NCI-H128 (cell line): ENCODE measurements around the gene MRAS.

ENCODE experiments used
- DNase-seq: peaks from one replicate; lab custom pipeline; 2025; ENCODE audit not compliant: unreplicated experiment; lab: John Stamatoyannopoulos, UW

MRAS gene

DNA sequence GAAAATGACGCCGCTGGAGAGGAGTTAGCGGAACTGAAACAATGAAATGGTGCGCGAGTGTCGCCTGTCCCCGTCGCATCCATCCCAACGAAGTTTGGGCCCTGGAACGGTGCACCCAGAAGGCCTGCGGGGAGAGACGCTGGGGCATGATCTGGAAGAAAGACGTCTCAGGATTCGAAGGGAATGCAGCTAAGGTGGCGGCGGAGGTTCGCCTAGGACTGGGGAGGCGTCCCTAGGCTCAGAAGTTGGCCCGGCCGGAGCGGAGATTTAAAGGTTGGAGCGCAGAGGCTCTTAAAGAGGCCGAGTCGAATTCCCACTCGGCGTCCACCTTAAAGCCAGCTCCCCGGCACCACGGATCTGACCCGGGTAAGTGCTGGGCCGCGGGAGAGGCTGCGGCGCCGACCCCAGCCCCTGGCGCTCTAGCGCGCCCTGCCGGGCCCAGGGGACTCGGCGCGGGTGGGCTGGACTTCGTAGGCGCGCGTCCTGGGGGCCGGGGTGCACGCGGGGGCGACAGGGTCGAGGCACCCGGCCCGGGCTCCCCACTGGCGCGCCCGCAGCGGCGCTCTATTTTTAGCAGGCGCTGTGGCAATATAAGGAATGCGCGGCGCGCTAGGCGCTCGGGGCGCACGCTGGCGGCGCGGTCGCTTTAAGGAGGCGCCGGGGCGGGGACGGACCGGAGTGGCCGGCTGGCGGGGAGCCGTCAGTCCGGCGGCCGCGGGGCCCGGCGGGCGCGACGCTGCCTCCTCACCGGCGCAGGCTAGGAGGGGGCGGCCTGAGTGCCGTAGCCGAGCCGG is at the start of gene MRAS:
Gene MRAS, plus strand, starts transcription at position 620 of the 794 bp plus-strand sequence. CDS start 24,305 bp downstream, outside the sequence.
- DNase-seq, result peak; percentile 52

DNA sequence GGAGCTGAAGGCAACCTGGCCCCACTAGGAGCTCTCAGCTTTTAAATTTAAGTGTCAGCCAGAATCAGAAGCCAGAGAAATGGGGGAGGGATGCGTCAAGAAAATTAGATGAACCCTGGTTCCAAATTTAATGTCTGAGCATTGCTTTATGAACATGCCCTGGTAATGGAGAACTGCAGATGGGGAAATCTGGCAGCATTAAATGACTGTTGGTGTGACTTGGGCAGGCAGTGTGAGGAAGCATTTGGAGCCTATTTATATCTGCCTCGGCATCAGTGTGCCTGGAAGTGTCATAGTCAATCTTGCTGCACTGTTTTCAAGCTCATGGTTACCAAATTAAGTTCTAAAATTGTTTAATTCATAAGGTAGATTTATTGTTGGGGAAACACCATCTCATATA is 47.7 kb upstream of the MRAS start:
- DNase-seq, result no peak

DNA sequence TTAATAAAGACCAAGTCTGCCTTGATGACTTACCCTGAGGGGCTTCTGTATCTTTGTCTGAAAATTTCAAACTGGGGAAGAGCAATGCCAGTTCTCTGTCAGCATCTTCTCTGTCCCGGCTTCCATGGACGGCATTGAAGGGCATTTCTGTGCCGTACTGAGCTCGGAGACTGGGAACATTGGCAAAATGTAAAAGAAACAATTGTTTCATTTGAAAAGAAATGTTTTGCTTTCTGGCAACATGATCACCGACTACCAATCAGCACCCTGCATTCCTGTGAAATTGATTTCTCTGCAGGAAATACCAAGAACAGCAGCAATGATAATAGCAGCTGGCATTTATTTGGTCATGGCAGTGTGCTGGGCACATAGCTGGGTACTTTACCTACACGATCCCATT is 44.9 kb upstream of the MRAS start:
- no peak for DNase-seq

DNA sequence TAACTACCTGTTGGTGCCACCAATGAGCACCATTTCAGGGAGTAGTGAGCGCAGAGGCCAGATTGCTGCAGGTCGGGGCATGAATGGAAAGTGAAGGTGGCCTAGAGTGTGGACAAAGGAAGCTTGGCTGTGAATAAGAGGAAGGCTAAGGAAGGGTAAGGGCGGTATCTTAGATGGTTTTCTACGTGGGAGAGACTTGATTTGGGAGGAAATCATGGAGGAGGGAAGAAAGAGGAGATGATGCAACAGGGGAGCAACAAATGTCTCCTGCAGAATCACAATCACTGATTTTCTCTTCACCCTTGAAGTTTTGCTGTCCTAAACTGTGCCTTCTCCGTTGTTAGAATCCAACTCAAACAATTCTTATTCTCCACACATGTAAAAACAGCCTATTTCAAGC is 40.5 kb upstream of the MRAS start:
- no peak for DNase-seq

DNA sequence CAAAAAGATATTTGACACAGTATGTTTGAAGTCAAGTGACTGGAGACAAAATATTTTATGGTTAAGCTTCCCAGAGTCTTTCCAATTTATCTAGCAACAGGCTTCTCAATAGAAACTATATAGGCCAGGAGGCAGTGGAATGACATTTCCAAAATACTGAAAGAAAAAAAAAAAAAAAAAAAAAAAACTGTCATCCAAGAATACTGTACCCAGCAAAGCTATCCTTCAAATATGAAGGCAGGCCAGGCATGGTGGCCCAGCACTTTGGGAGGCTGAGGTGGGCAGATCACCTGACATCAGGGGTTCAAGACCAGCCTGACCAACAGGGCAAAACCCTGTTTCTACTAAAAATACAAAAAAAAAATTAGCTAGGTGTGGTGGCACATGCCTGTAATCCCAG is 39.6 kb upstream of the MRAS start:
- no peak for DNase-seq

DNA sequence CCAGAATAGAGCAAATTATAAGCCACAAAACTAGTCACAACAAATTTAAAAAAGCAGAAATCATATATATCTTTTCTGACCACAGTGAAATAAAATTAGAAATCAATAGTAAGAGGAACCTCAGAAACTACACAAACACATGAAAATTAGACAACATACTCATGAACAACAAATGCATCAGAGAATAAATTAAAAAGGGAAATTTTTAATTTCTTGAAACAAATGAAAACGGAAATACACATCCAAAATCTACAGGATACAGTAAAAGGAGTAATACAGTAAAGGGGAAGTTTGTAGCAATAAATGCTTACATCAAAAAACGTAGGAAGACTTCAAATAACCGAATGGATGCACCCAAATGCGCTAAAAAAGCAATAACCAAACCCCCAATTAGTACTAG is 37.9 kb upstream of the MRAS start:
- DNase-seq, result no peak

DNA sequence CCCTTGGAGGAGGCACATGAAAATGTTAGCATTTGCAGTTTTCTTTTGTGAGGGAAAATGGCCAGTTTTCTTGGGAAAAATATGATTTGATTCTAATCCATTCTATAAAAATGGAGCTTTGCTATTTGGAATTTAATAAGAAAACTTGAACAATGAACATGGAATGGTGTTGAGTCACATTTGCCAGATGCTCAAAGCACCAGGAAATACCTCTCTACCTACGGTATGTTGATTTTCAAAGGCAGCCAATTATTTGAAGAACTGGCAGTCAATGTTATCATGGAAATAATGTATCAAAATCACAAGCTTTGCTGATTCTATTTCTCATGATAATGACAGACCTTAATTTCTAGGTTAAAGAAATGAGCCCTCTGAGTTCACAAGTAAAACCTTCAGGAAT is 33.6 kb upstream of the MRAS start:
- no peak for DNase-seq

DNA sequence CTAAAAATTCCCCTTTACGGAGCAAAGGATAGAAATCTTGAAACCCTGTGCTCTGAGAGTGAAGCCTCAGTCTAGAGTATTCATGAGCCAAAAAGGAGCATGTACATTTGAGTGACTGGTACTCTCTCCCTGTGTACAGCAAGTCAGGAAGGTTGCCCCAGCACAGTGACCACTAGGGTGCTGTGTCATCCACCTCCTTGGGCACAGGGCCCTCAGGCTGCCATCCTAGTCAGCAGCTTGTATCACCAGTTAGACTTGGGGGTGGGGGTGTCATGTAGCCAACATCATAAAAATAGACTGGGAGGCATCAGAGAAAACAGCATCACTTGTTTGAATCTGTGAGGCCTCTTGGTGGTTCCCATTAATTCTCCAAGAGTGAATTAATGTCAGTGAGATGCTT is 30.7 kb upstream of the MRAS start:
- no peak for DNase-seq

DNA sequence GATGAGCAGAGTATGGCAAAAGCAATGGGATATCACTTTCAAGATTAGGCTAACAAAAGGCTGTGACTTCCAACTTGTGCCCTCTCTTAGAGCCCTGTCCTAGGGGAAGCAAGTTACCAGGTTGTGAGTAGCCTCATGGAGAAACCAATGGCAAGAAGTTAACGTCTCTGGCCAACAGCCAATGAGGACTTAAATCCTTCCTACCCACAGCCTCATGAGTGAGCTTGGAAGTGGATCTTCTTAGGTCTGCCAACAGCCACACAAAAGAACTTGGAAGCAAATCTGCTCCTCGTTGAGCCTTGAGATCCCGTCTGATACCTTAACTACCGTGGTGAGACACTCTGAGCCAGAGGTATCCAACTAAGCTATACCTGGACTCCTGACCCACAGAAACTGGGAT is 24.4 kb upstream of the MRAS start:
- no peak for DNase-seq

DNA sequence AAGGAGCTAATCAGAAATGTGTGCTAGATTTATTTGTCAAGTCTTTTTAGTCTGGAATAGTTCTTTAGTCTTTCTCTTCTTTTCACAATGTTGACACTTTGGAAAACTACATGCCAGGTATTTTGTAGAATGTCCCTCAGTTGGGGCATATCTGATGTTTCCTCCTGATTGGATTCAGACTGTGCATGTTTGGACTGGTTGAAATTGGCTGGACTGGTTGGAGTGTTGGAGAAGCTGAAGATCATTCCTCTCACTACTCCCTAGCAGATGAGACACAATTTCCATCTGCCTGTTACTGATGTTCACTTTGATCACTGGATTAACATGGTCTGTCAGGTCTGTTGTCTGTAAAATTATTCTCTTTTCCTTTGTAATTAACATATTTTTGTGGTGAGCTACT is 22.4 kb upstream of the MRAS start:
- DNase-seq, result no peak

DNA sequence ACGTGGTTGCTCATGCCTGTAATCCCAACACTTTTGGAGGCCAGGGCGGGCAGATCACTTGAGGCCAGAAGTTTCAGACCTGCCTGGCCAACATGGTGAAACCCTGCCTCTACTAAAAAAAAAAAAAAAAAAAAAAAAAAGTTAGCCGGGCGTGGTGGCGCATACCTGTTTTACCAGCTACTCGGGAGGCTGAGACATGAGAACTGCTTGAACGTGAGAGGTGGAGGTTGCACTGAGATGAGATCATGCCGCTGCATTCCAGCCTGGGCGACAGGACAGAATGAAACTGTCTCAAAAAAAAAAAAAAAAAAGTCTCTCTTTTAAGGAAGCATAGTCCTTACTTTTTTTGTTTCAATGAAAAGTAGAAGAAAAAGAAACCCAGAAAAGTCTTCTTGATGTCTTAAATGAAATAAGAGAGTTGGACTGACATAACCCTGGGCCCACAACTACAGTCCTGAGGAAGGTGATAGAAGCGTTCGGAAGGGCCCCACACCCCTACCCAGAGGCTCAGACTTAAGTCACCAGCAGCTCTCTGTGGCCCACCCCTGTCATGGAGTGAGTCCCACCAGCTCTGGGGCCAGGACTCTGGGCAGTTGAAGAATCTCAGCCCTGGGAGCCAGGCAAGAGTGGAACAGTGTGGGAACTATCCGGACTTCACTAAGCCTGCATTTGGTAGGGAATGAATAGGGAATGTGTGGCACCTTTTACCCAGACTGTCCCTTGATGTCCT is 21.3 kb upstream of the MRAS start:
- DNase-seq, result no peak

DNA sequence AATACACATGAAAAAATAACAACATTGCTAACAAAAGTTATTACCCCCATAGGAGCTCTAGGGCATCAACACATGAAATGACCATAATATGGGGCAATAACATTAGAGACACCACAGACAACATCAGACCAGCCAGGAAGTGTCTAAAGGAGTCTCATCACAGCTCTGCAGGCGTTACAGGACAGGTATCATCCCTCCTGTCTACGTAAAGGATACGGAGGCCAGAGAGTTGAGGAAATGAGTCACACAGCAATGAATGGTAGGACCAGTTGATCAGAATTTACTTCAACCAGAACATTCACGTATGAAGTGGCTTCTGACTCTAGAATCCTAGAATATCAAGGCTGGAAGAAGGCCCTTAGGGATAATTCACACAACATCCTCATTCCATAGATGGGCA is 20.5 kb upstream of the MRAS start:
- DNase-seq, result no peak

DNA sequence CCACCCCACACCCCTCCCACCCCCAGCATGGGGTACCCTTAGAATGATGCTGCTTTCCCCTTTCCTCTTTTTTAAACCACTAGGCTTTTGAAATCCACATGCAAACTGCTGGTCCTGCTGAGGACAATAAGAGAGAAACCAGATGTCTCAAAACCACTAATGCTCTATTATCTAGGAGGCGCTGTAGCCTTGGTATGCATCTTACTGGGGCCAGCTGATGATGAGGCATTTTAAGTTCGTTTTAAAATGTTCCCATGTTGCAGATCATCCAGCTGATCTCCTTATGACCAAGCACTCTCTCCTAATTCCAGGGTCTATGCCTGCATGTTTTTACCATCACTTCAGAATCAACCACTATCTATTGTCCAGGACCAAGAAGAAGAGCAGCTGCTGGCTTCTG is 20.0 kb upstream of the MRAS start:
- no peak for DNase-seq

DNA sequence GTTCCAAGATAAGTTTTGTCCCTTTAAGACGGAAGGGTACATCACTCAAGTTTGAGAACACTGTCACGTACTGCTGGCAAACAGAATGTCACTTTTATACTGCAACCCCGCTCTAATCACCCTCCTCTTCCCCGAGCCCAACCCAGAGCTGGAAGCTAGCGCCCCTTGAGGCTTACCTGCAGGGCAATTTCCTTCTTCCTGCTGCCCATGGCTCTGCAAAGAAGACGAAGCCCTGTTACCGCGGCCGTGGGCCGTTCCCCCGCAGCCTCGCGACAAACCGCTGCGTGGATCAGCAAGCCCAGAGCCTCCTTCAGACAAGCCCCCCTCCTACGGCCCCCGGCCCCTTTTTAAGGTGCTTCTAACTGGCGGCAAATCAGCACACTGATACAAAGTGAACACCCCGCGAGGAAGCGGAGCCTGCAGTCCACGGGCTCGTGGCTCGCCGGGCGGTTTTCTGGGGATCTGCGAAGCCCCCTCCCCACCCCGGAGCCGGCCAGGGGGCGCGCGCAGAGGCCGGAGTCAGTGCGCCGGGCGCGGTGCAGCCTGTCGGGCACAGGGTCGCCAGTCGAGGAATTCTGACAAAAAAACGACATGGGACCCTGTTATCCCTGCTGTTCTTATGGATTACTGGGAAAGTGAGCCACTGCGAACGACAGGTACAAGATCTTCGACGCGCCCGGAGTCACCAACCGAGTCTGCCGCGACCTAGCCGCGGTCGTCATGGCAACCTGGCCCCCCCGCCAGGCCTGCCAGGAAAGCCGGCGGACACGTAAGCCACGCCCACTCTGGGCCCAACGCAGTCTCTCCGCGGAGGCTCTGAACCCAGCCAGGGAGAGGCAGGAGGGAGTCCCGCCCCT is 19.0 kb upstream of the MRAS start, which contains the start of gene NME9:
Gene NME9, minus strand, starts transcription at position 725 of the 857 bp plus-strand sequence. Its CDS starts 516 bp downstream, at position 209.
- DNase-seq, result peak; percentile 94

DNA sequence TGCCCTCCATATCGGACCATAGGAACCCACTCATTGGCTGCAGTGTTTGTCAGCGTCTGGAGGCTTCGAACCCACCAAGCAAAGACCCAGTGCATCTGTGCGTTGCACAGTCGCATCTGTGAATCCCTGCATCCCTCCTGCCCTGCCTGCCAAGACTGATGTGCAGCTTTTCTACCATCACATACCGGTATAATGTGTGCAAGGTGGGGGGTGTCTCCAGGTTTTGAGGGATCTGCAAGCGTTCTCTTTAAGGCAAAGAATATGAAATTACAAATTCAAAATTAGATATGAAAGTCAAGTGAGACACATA is 18.4 kb upstream of the MRAS start:
- no peak for DNase-seq

DNA sequence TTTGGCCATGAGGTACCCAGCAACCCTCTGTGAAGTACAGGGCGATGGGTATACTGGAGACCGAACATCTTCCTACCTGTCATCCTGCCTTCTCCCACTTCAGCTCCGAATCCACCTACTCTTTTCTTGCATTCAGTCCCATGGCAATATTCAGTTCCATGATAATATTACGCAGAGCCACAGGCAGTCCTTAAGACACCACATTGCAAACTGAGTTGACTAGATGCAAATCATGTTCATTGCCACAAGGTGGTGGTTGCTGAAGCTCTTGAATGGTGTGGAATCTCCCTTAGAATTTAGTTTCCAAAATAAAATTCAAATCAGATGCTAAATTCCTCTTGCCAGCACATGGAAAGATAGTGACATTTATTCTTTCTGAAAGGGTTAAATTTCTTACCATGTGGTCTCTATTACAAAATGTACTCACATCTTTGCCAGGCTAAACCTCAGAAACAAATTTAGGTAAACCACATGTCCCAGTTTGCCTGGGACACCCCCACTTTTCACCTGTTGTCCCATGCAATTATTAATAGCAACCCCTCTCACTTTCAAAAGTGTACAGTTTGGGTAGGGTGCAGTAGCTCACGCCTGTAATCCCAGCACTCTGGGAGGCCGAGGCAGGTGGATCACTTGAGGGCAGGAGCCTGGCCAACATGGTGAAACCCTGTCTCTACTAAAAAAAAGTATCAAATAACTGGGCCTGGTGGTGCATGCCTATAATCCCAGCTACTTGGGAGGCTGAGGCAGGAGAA is 17.1 kb upstream of the MRAS start:
- no peak for DNase-seq

DNA sequence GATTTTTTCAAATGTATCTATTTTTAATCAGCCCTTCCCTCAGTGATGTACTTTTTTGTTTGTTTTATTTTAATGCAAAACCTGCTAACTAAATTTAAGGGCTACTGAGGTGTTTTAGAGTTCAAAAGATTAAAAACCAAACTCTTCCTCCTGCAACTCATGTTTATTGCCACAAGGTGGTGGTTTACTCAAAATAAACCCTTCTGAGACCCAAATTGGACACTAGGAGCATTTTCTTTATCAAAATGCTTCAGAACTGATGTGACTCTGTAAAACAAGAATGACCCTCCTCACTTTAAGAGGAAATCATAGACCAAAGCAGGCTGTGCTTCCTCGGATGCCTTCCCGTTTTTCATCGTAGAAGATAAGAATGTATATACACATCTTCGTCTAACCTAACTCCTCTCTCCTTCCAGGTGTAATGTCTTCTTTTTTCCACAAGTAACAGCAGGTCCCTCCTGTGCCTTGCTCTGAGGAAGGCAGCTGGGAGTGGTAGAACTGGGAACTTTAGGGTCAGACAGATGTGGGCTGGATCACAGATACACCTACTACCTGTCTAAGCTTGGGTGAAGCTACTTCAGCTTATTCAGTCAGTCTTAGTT is 15.8 kb upstream of the MRAS start:
- no peak for DNase-seq

DNA sequence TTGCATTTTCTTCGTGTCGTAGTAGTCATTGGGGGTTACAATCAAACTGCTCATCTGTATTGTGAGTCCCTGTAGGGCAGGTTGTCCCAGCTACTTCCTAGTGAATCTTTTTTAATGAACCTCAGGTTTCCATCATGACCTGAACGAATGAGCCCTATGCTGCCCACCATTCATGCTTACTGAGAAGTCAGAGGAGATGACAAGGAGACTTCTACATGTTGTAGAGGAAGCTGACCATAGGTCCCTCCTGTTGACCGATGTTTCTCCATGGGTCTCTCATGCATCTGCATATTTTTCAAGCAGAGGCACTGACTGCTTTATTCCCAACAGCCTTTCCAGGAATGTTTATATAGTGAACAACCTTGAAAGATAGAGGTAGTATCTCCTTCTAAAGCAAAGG is 13.8 kb upstream of the MRAS start:
- DNase-seq, result no peak

DNA sequence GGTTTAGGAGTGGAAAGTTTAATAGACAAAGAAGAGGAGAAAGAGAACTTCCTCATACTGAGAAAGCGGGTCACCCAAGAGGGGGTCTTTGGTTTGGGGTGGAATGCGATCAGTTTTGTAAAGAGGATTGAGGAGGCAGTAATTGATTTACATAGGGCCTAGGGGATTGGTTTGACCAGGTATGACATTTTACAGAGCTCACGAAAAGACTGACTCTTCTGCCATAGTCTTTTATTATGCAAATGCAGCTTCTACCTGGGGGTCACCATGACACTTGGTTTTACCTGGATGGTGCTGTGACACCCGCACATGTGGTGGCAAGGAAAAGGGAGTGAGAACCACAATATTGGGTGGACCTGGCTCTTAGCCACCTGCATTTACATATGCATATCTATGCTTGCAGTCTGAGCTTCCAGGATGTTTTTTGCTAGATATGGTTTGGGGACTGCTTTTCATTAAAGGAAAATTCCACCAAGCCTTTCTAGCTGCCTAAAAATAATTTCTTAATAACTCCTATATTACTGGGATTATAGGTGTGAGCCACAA is 11.9 kb upstream of the MRAS start:
- no peak for DNase-seq

DNA sequence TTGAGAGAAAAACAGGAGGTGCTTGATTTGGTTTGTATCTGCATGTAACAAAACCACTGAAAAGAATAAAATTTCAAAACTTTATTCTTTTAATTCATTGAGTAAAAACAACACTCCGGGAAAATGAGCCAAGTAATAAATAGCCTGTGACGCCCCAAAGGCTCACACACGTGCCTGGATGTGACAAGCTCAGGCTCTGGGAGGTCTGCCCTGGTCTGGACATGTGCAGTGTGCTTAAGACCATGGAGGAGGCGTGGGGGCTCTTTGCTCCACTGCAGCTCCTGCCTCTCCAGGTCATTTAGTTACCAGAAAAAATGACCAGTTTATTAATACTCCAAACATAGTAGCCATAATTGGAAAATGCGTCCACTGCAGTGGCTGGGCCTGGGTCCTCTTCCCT is 10.1 kb upstream of the MRAS start:
- no peak for DNase-seq
